IMR-90 (cell line): ENCODE measurements around the gene PF4V1. TPM values are rescaled to one million over a fixed set of nuclear protein-coding genes. Genes with fewer than 3 reads are reported as not detected.

Experiments
- ATAC-seq: fragments of 200-7000 bp; cut with Tn5 transposase; 2 replicates; pipeline ENCODE4 v1.9.1; 2020; ENCODE audit warnings: low read depth, mild to moderate bottlenecking, moderate library complexity
- BruUV-seq: library from RNA; stranded (reverse); fragments of 400-500 nt; replicated peaks from 2 replicates; lab custom pipeline; 2021; lab: Mats Ljungman, UMichigan
- CTCF ChIA-PET: fragments of 300-600 bp; formaldehyde crosslinking; extraction: SDS; loops from one replicate; lab custom pipeline; 2021; ENCODE audit warnings: antibody characterized with exemption; lab: Yijun Ruan, JAX
- POLR2A ChIA-PET: fragments of 300-600 bp; sonication (Branson Sonifier 250); formaldehyde crosslinking; loops from one replicate; lab custom pipeline; 2022; ENCODE audit warnings: antibody characterized with exemption; ENCODE audit not compliant: unreplicated experiment; lab: Charles Lee
- DNase-seq: peaks from one replicate; pipeline ENCODE4 v3.0.0; 2013
- H2AFZ ChIP-seq: replicated peaks from 2 replicates; pipeline ENCODE3; 2013; ENCODE audit warnings: low read length, mild to moderate bottlenecking; ENCODE audit not compliant: poor library complexity
- H2AK5ac ChIP-seq: 2 replicates; pipeline ENCODE4 v1.6.1; 2013; ENCODE audit warnings: low read depth, low read length, inconsistent platforms
- H2AK9ac ChIP-seq: replicated peaks from 2 replicates; pipeline ENCODE3; 2013; ENCODE audit warnings: mild to moderate bottlenecking, low read depth, low read length, moderate library complexity; ENCODE audit not compliant: poor library complexity
- H2BK120ac ChIP-seq: 2 replicates; pipeline ENCODE4 v1.6.1; 2013; ENCODE audit warnings: low read depth, low read length, inconsistent platforms
- H2BK15ac ChIP-seq: 3 replicates; pipeline ENCODE4 v1.6.1; 2013; ENCODE audit warnings: low read depth, low read length, inconsistent platforms
- H2BK20ac ChIP-seq: 2 replicates; pipeline ENCODE4 v1.6.1; 2013; ENCODE audit warnings: low read depth, mild to moderate bottlenecking, inconsistent platforms, low read length, moderate library complexity
- H2BK5ac ChIP-seq: 2 replicates; pipeline ENCODE4 v1.6.1; 2013; ENCODE audit warnings: mild to moderate bottlenecking, low read depth, low read length, inconsistent platforms; ENCODE audit not compliant: poor library complexity, severe bottlenecking
- H3K14ac ChIP-seq: replicated peaks from 2 replicates; pipeline ENCODE4 v1.6.1; 2013; ENCODE audit warnings: low read depth, low read length, inconsistent platforms
- H3K18ac ChIP-seq: 2 replicates; pipeline ENCODE4 v1.6.1; 2013; ENCODE audit warnings: low read depth, low read length, control low read depth
- H3K23ac ChIP-seq: 2 replicates; pipeline ENCODE4 v1.6.1; 2013; ENCODE audit warnings: low read depth, low read length, inconsistent platforms
- H3K27ac ChIP-seq: 2 replicates; pipeline ENCODE4 v1.5.1; 2013; ENCODE audit warnings: mild to moderate bottlenecking, control low read depth, low read length; ENCODE audit not compliant: insufficient read depth
- H3K27me3 ChIP-seq: 2 replicates; pipeline ENCODE4 v1.6.1; 2013; ENCODE audit warnings: low read length; ENCODE audit not compliant: control insufficient read depth, insufficient read depth
- H3K36me3 ChIP-seq: 2 replicates; pipeline ENCODE4 v1.6.1; 2013; ENCODE audit warnings: low read length, mixed read lengths; ENCODE audit not compliant: control insufficient read depth, insufficient read depth
- H3K4ac ChIP-seq: 2 replicates; pipeline ENCODE4 v1.6.1; 2013; ENCODE audit warnings: low read depth, low read length, inconsistent platforms
- H3K4me1 ChIP-seq: 2 replicates; pipeline ENCODE4 v1.6.1; 2013; ENCODE audit warnings: low read length, mixed read lengths; ENCODE audit not compliant: control insufficient read depth, insufficient read depth
- H3K4me2 ChIP-seq: 2 replicates; pipeline ENCODE4 v1.6.1; 2013; ENCODE audit warnings: low read depth, mild to moderate bottlenecking, control low read depth, low read length, moderate library complexity
- H3K4me3 ChIP-seq: 2 replicates; pipeline ENCODE4 v1.5.1; 2013; ENCODE audit warnings: low read depth, mild to moderate bottlenecking, control low read depth, low read length, moderate library complexity; ENCODE audit not compliant: insufficient read depth
- H3K56ac ChIP-seq: 2 replicates; pipeline ENCODE4 v1.6.1; 2013; ENCODE audit warnings: low read length, inconsistent platforms; ENCODE audit not compliant: insufficient read depth; ENCODE audit errors: extremely low read depth
- H3K79me1 ChIP-seq, 2 experiments: 2 replicates each; pipeline ENCODE4 v1.6.1; 2013; ENCODE audit warnings: low read length in 2 of 2, inconsistent platforms in 1 of 2, low read depth in 1 of 2
- H3K9ac ChIP-seq: 2 replicates; pipeline ENCODE4 v1.6.1; 2013; ENCODE audit warnings: low read depth, low read length, control low read depth
- H3K9me1 ChIP-seq: 2 replicates; pipeline ENCODE4 v1.6.1; 2013; ENCODE audit warnings: low read length, inconsistent platforms; ENCODE audit not compliant: insufficient read depth
- H3K9me3 ChIP-seq: 2 replicates; pipeline ENCODE4 v1.6.1; 2013; ENCODE audit warnings: low read length; ENCODE audit not compliant: control insufficient read depth, insufficient read depth
- H4K20me1 ChIP-seq: 2 replicates; pipeline ENCODE4 v1.6.1; 2013; ENCODE audit warnings: low read length, inconsistent platforms; ENCODE audit not compliant: insufficient read depth
- H4K5ac ChIP-seq: 2 replicates; pipeline ENCODE4 v1.6.1; 2013; ENCODE audit warnings: mild to moderate bottlenecking, low read depth, low read length, control low read depth
- H4K8ac ChIP-seq, 2 experiments: 2 replicates each; pipeline ENCODE4 v1.6.1; 2013; ENCODE audit warnings: low read depth in 2 of 2, low read length in 2 of 2, control low read depth in 1 of 2, inconsistent platforms in 1 of 2
- H4K91ac ChIP-seq: 2 replicates; pipeline ENCODE4 v1.6.1; 2013; ENCODE audit warnings: low read depth, low read length, inconsistent platforms; ENCODE audit not compliant: insufficient read depth
- BHLHE40 ChIP-seq: fragments of 150-350 bp; IDR thresholded peaks from 2 replicates; pipeline ENCODE4 v1.6.1; 2016; ENCODE audit warnings: mild to moderate bottlenecking, low read depth, low read length
- CEBPB ChIP-seq: IDR thresholded peaks from 2 replicates; pipeline ENCODE4 v1.6.1; 2012; ENCODE audit warnings: low read depth, low read length, improper control_type of control experiment
- CTCF ChIP-seq: conservative IDR thresholded peaks from 2 replicates; pipeline ENCODE4 v1.5.1; 2012; ENCODE audit warnings: mild to moderate bottlenecking, low read depth, low read length, improper control_type of control experiment
- ELK1 ChIP-seq: fragments of 150-350 bp; IDR thresholded peaks from 2 replicates; pipeline ENCODE4 v1.6.1; 2016; ENCODE audit warnings: low read depth, mild to moderate bottlenecking, low read length, moderate library complexity, borderline replicate concordance
- MAFK ChIP-seq: IDR thresholded peaks from 2 replicates; pipeline ENCODE4 v1.6.1; 2012; ENCODE audit warnings: low read depth, low read length, improper control_type of control experiment
- MAZ ChIP-seq: IDR thresholded peaks from 2 replicates; pipeline ENCODE4 v1.6.1; 2012; ENCODE audit warnings: low read depth, mild to moderate bottlenecking, low read length, improper control_type of control experiment, moderate library complexity, borderline replicate concordance
- MXI1 ChIP-seq: IDR thresholded peaks from 2 replicates; pipeline ENCODE4 v1.6.1; 2012; ENCODE audit warnings: low read depth, mild to moderate bottlenecking, low read length, moderate library complexity, borderline replicate concordance
- WGBS, 2 experiments: methylation state at CpG; one replicate each; pipeline versions ENCODE4 v1.1.5 to v1.1.7; 2013; ENCODE audit warnings: missing lambda C conversion rate in 2 of 2; ENCODE audit not compliant: insufficient read length in 1 of 2; ENCODE audit errors: extremely low coverage in 2 of 2; 5-methylcytosine and 5-hydroxymethylcytosine counted together
- dilution Hi-C: fragments of 300-500 bp; cut with HindIII; formaldehyde crosslinking; loops from one replicate; pipeline ENCODE4 v1.14.3; 2018; ENCODE audit warnings: low sequenced_read_pairs; ENCODE audit not compliant: unreplicated experiment
- in situ Hi-C: fragments of 300-500 bp; cut with MboI; formaldehyde crosslinking; loops from 3 replicates; pipeline ENCODE4 v1.14.3; 2019; ENCODE audit warnings: low sequenced_read_pairs, inconsistent platforms, mixed read lengths
- intact Hi-C: fragments of 100-400 bp; cut with micrococcal nuclease; formaldehyde crosslinking; loops from 2 replicates; pipeline ENCODE4 v1.10.0; 2022
- polyA plus RNA-seq, 3 experiments: library from polyadenylated mRNA; depleted of rRNA; stranded (reverse); fragments of >200 nt; gene quantifications; 2 replicates each; pipeline ENCODE4 v1.2.3, GENCODE V29; 2012; ENCODE audit warnings: low replicate concordance in 1 of 3
- total RNA-seq: library from RNA; depleted of rRNA; stranded (reverse); fragments of >200 nt; gene quantifications from 2 replicates; pipeline ENCODE4 v1.2.3, GENCODE V29; 2012

The PF4V1 gene
- total and polyA plus RNA-seq, 2 of the 4 experiments (the other 2 are of a cell fraction): not detected

- Histone ChIP-seq H2BK20ac (no peak overlapping the region), H2BK120ac (peak overlapping the region; percentile 42; the same call in 1 of the 2 replicates), H3K27ac (no peak overlapping the region), H3K4me1 (peaks cover 11% of the 10 kb centered on the region), H3K9me3 (no peaks in the 10 kb centered on the region; the same call in 1 of the 2 replicates), H3K14ac (no peak overlapping the region), H3K4me3 (no peak overlapping the region), H4K5ac (peak overlapping the region; percentile 62; the same call in 1 of the 2 replicates), H4K20me1 (no peaks in the 10 kb centered on the region), H3K79me1 (no peaks in the 10 kb centered on the region), H2BK15ac (0 out of 3 replicates have a peak overlapping the region, but pooled peaks have one; percentile 8), H3K9me1 (peaks cover 2% of the 10 kb centered on the region), H3K9ac (no peak overlapping the region), H3K4me2 (peak overlapping the region; percentile 35; the same call in 1 of the 2 replicates), H3K23ac (no peak overlapping the region), H3K56ac (no peak overlapping the region), H2AK9ac (no peak overlapping the region), H3K27me3 (peaks cover 20% of the 10 kb centered on the region), H3K36me3 (no peaks in the 10 kb centered on the region), H4K8ac (no peak overlapping the region), H3K18ac (peak overlapping the region; percentile 67), H3K4ac (no peak overlapping the region), H4K91ac (0 out of 2 replicates have a peak overlapping the region, but pooled peaks have one; percentile 23), H2AFZ (no peak overlapping the region), H2AK5ac (0 out of 2 replicates have a peak overlapping the region, but pooled peaks have one; percentile 56), H2BK5ac (no peak overlapping the region)
- no peak for TF ChIP-seq MAZ
- no peak for TF ChIP-seq BHLHE40
- TF ChIP-seq ELK1: no peak
- TF ChIP-seq MXI1: no peak
- peak; percentile 14; the same call in 1 of the 2 replicates for TF ChIP-seq MAFK
- no peak for TF ChIP-seq CEBPB
- TF ChIP-seq CTCF: no peak
- ChIA-PET CTCF (interaction anchor here (1.1 kb wide), 1 partner anchor 288 kb away, joined by 5 read pairs; no protein-coding TSS in a partner anchor), POLR2A (no interaction called here)
- intact Hi-C loops: loop anchor here (10.0 kb wide), 2 partner anchors 172 to 272 kb away; partner anchors contain the start of gene CXCL3
- ATAC-seq (peak; percentile 62), DNase-seq (peak; percentile 80)
- in situ Hi-C loops: no loop called here
- no CpG with 5 or more reads among the region's 1 CpG for whole genome bisulfite sequencing, 2 experiments
- no TSS peak for BruUV-seq
- dilution Hi-C loops: no loop called here
Measured at GRCh38 chr4:73862322-73862721, 9.2 kb downstream of the PF4V1 start.
